Liver (tissue), 9 donors: ENCODE data around the gene VAV3. TPM values are rescaled to one million over a fixed set of nuclear protein-coding genes. Genes with fewer than 3 reads are reported as not detected.

Experiments
- DNase-seq: peaks from one replicate; pipeline ENCODE4 v3.0.0-alpha.2; 2017; ENCODE audit warnings: low spot score
- H3K27ac ChIP-seq, 2 donors: one replicate each; pipeline ENCODE4 v1.7.0; 2013; ENCODE audit warnings: inconsistent platforms in 2 of 2, low read length in 2 of 2, control low read depth in 1 of 2, low read depth in 1 of 2, mild to moderate bottlenecking in 1 of 2
- H3K27me3 ChIP-seq, 4 donors: one replicate each; pipeline versions ENCODE4 v1.6.1 to v1.7.0; 2013; ENCODE audit warnings: low read length in 3 of 4, inconsistent platforms in 1 of 4, mild to moderate bottlenecking in 1 of 4, moderate library complexity in 1 of 4; ENCODE audit not compliant: control insufficient read depth in 4 of 4, insufficient read depth in 4 of 4
- H3K36me3 ChIP-seq, 4 donors: one replicate each; pipeline versions ENCODE4 v1.6.1 to v1.7.0; 2013; ENCODE audit warnings: low read length in 3 of 4, mild to moderate bottlenecking in 3 of 4, low read depth in 1 of 4, moderate library complexity in 1 of 4; ENCODE audit not compliant: control insufficient read depth in 4 of 4, insufficient read depth in 3 of 4
- H3K4me1 ChIP-seq, 4 donors: one replicate each; pipeline versions ENCODE4 v1.6.1 to v1.7.0; 2013; ENCODE audit warnings: low read length in 3 of 4, mild to moderate bottlenecking in 3 of 4, moderate library complexity in 1 of 4; ENCODE audit not compliant: control insufficient read depth in 4 of 4, insufficient read depth in 4 of 4
- H3K4me3 ChIP-seq, 3 donors: one replicate each; pipeline versions ENCODE4 v1.6.1 to v1.7.0; 2013; ENCODE audit warnings: low read length in 3 of 3, control low read depth in 1 of 3, low read depth in 1 of 3, mild to moderate bottlenecking in 1 of 3
- H3K9ac ChIP-seq, 2 donors: one replicate each; pipeline ENCODE4 v1.7.0; 2013; ENCODE audit warnings: low read length in 2 of 2, mild to moderate bottlenecking in 2 of 2, moderate library complexity in 2 of 2, control low read depth in 1 of 2, low read depth in 1 of 2
- H3K9me3 ChIP-seq, 4 donors: one replicate each; pipeline versions ENCODE4 v1.6.1 to v1.7.0; 2013; ENCODE audit warnings: low read length in 3 of 4; ENCODE audit not compliant: control insufficient read depth in 4 of 4
- ATF3 ChIP-seq: IDR thresholded peaks from 2 replicates; pipeline ENCODE4 v1.6.1; 2016; ENCODE audit warnings: antibody characterized with exemption
- EGR1 ChIP-seq, 2 donors: IDR thresholded peaks; 2 replicates each; pipeline ENCODE4 v1.6.1; 2016 to 2018; ENCODE audit warnings: antibody characterized with exemption in 2 of 2, low read depth in 2 of 2
- FOXA1 ChIP-seq: IDR thresholded peaks from 2 replicates; pipeline ENCODE4 v1.6.1; 2016; ENCODE audit warnings: antibody characterized with exemption
- FOXA2 ChIP-seq: IDR thresholded peaks from 2 replicates; pipeline ENCODE4 v1.6.1; 2016; ENCODE audit warnings: antibody characterized with exemption
- GABPA ChIP-seq, 2 donors: IDR thresholded peaks in 1 of 2; conservative IDR thresholded peaks in 1 of 2; 2 replicates each; pipeline ENCODE4 v1.6.1; 2016; ENCODE audit warnings: antibody characterized with exemption in 2 of 2, mild to moderate bottlenecking in 1 of 2, moderate library complexity in 1 of 2
- HNF4A ChIP-seq, 2 donors: conservative IDR thresholded peaks; 2 replicates each; pipeline ENCODE4 v1.6.1; 2016; ENCODE audit warnings: antibody characterized with exemption in 2 of 2, mild to moderate bottlenecking in 2 of 2
- HNF4G ChIP-seq: IDR thresholded peaks from 2 replicates; pipeline ENCODE4 v1.6.1; 2016; ENCODE audit warnings: antibody characterized with exemption
- JUND ChIP-seq, 2 donors: IDR thresholded peaks; 2 replicates each; pipeline ENCODE4 v1.6.1; 2016; ENCODE audit warnings: antibody characterized with exemption in 2 of 2
- NR2F2 ChIP-seq: IDR thresholded peaks from 2 replicates; pipeline ENCODE4 v1.6.1; 2016; ENCODE audit warnings: antibody characterized with exemption
- RAD21 ChIP-seq, 2 donors: IDR thresholded peaks; 2 replicates each; pipeline ENCODE4 v1.6.1; 2016; ENCODE audit warnings: antibody characterized with exemption in 2 of 2, mild to moderate bottlenecking in 2 of 2
- REST ChIP-seq: IDR thresholded peaks from 2 replicates; pipeline ENCODE4 v1.6.1; 2016; ENCODE audit warnings: antibody characterized with exemption, mild to moderate bottlenecking
- RXRA ChIP-seq, 2 donors: IDR thresholded peaks; 2 replicates each; pipeline ENCODE4 v1.6.1; 2017 to 2018; ENCODE audit warnings: antibody characterized with exemption in 2 of 2, mild to moderate bottlenecking in 1 of 2
- SP1 ChIP-seq: IDR thresholded peaks from 2 replicates; pipeline ENCODE4 v1.6.1; 2018; ENCODE audit warnings: antibody characterized with exemption, mild to moderate bottlenecking
- TAF1 ChIP-seq: conservative IDR thresholded peaks from 2 replicates; pipeline ENCODE4 v1.6.1; 2016; ENCODE audit warnings: antibody characterized with exemption, mild to moderate bottlenecking
- YY1 ChIP-seq: IDR thresholded peaks from 2 replicates; pipeline ENCODE4 v1.6.1; 2016; ENCODE audit warnings: antibody characterized with exemption, mild to moderate bottlenecking
- ZBTB33 ChIP-seq: IDR thresholded peaks from 2 replicates; pipeline ENCODE4 v1.6.1; 2016; ENCODE audit warnings: antibody characterized with exemption
- WGBS: extraction: QIAGEN DNeasy Blood & Tissue Kit; methylation state at CpG from one replicate; pipeline ENCODE4 v1.1.7; 2013; 5-methylcytosine and 5-hydroxymethylcytosine counted together
- polyA plus RNA-seq, 2 donors: library from polyadenylated mRNA; stranded (reverse) in 1 of 2; unstranded in 1 of 2; fragments of 200-250 nt in 1 of 2; fragments of >200 nt in 1 of 2; fragmentation: Nextera tagmentation in 1 of 2; extraction: Ambion mirVana in 1 of 2; gene quantifications; one replicate each; pipeline versions ENCODE4 v1.2.1 to v1.2.3, GENCODE V29; 2013 to 2015
- total RNA-seq, 2 donors: library from RNA; depleted of rRNA; stranded (reverse); fragments of >200 nt; gene quantifications; one replicate each; pipeline ENCODE4 v1.2.3, GENCODE V29; 2014
- TF ChIP-seq, protein P1 (sequence below): fragments of 150-350 bp; IDR thresholded peaks from 2 replicates; pipeline ENCODE4 v1.5.1; 2017; ENCODE audit warnings: improper control_type of control experiment, low read depth, low read length; ENCODE audit not compliant: missing input control
- TF ChIP-seq, protein P2 (sequence below): IDR thresholded peaks from 2 replicates; pipeline ENCODE4 v1.6.1; 2016; ENCODE audit warnings: antibody characterized with exemption
- donor health status: healthy.
- donor health status: healthy.
- donor health status: healthy.
- donor health status: healthy.
- donor health status: healthy.

Gene VAV3
- total and polyA plus RNA-seq, 4 donors = 0.46 to 4.8 (median 2.7) TPM

GRCh38 chr1:107710005-107710404 is 255.0 kb downstream of the VAV3 start:
- TF ChIP-seq YY1 (no peak), JUND (IDR thresholded peaks at IDR 0.05) (no peak)
- Histone ChIP-seq H3K9me3 (peaks cover 0 to 4% (median 2%) of the 10 kb centered on the region in 4 donors), H3K36me3 (no peaks in the 10 kb centered on the region), H3K4me1 (no peaks in the 10 kb centered on the region), H3K9ac (no peak overlapping the region), H3K4me3 (no peak overlapping the region), H3K27ac (no peak overlapping the region), H3K27me3 (no peaks in the 10 kb centered on the region)
- no peak for DNase-seq

- Histone ChIP-seq H3K27ac (no peak overlapping the region), H3K4me1 (no peaks in the 10 kb centered on the region), H3K9ac (no peak overlapping the region), H3K36me3 (no peaks in the 10 kb centered on the region), H3K4me3 (no peak overlapping the region), H3K9me3 (peaks cover 0 to 4% (median 2%) of the 10 kb centered on the region in 4 donors), H3K27me3 (no peaks in the 10 kb centered on the region)
- no peak for TF ChIP-seq TAF1
- TF ChIP-seq ZBTB33 = no peak
- no peak for TF ChIP-seq GABPA (IDR thresholded peaks at IDR 0.05 in 1 of 2, conservative IDR thresholded peaks at IDR 0.05 in 1 of 2)
- no peak for TF ChIP-seq REST
- no peak for TF ChIP-seq NR2F2
- no peak for TF ChIP-seq ATF3
- no peak for TF ChIP-seq JUND (IDR thresholded peaks at IDR 0.05)
- TF ChIP-seq HNF4A (conservative IDR thresholded peaks at IDR 0.05) = no peak
- no peak for TF ChIP-seq FOXA2
- TF ChIP-seq YY1 = no peak
- no peak for TF ChIP-seq FOXA1
- no peak for TF ChIP-seq EGR1 (IDR thresholded peaks at IDR 0.05; ENCODE audit: low read depth in 2 of 2)
- TF ChIP-seq HNF4G = no peak
- TF ChIP-seq RAD21 (IDR thresholded peaks at IDR 0.05) = no peak
- no peak for TF ChIP-seq RXRA (IDR thresholded peaks at IDR 0.05)
- no peak for TF ChIP-seq SP1
- TF ChIP-seq, protein P1, sequence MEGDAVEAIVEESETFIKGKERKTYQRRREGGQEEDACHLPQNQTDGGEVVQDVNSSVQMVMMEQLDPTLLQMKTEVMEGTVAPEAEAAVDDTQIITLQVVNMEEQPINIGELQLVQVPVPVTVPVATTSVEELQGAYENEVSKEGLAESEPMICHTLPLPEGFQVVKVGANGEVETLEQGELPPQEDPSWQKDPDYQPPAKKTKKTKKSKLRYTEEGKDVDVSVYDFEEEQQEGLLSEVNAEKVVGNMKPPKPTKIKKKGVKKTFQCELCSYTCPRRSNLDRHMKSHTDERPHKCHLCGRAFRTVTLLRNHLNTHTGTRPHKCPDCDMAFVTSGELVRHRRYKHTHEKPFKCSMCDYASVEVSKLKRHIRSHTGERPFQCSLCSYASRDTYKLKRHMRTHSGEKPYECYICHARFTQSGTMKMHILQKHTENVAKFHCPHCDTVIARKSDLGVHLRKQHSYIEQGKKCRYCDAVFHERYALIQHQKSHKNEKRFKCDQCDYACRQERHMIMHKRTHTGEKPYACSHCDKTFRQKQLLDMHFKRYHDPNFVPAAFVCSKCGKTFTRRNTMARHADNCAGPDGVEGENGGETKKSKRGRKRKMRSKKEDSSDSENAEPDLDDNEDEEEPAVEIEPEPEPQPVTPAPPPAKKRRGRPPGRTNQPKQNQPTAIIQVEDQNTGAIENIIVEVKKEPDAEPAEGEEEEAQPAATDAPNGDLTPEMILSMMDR = no peak
- TF ChIP-seq, protein P2, sequence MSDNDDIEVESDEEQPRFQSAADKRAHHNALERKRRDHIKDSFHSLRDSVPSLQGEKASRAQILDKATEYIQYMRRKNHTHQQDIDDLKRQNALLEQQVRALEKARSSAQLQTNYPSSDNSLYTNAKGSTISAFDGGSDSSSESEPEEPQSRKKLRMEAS = no peak
- WGBS = 87% methylated on average over 2 of the region's 2 CpGs
- no peak for DNase-seq
Measured at GRCh38 chr1:107707111-107707510, 257.9 kb downstream of the VAV3 start.
